SK-N-SH (cell line): ENCODE results near the gene FNTB. TPM values are rescaled to one million over a fixed set of nuclear protein-coding genes. Genes with fewer than 3 reads are reported as not detected.

ENCODE experiments used
- CTCF ChIA-PET: fragments of 300-600, 350-600 bp; formaldehyde crosslinking; extraction: SDS; loops from one replicate; lab custom pipeline; 2021; lab: Yijun Ruan, JAX
- POLR2A ChIA-PET: fragments of 350-600 bp; sonication (Branson Sonifier 250); formaldehyde crosslinking; extraction: SDS; loops from one replicate; lab custom pipeline; 2020; ENCODE audit warnings: antibody characterized with exemption, inconsistent platforms; lab: Yijun Ruan, JAX
- DNase-seq: peaks from one replicate; pipeline ENCODE4 v3.0.0; 2012
- H2AFZ ChIP-seq: fragments of 200-600 bp; sonication (generic); 2 replicates; pipeline ENCODE4 v1.8.1; 2016; ENCODE audit warnings: antibody characterized with exemption, mild to moderate bottlenecking, low read depth
- H3F3A ChIP-seq: fragments of 200-600 bp; sonication (generic); replicated peaks from 2 replicates; pipeline ENCODE3; 2016; ENCODE audit warnings: antibody characterized with exemption, mild to moderate bottlenecking; ENCODE audit not compliant: insufficient read depth
- H3K27ac ChIP-seq, 2 experiments: fragments of 200-500 bp in 1 of 2; fragments of 200-600 bp in 1 of 2; sonication (Bioruptor generic) in 1 of 2; sonication (generic), shearing (Covaris generic) in 1 of 2; 2 replicates each; pipeline versions ENCODE4 v1.5.1 to v1.6.1; 2014 to 2016; ENCODE audit warnings: low read depth in 2 of 2, inconsistent platforms in 1 of 2, low read length in 1 of 2, mild to moderate bottlenecking in 1 of 2, mixed read lengths in 1 of 2
- H3K27me3 ChIP-seq: fragments of 200-600 bp; sonication (generic), shearing (Covaris generic); 2 replicates; pipeline ENCODE4 v1.6.1; 2016; ENCODE audit warnings: mixed run types; ENCODE audit not compliant: insufficient read depth
- H3K36me3 ChIP-seq, 2 experiments: fragments of 200-500 bp in 1 of 2; fragments of 200-600 bp in 1 of 2; sonication (Bioruptor generic) in 1 of 2; sonication (generic) in 1 of 2; replicated peaks in 1 of 2; 2 replicates each; pipeline versions ENCODE3 to v1.5.1; 2014 to 2016; ENCODE audit warnings: low read length in 1 of 2, mild to moderate bottlenecking in 1 of 2; ENCODE audit not compliant: insufficient read depth in 2 of 2, control insufficient read depth in 1 of 2
- H3K4me1 ChIP-seq, 2 experiments: fragments of 200-500 bp in 1 of 2; fragments of 200-600 bp in 1 of 2; sonication (Bioruptor generic) in 1 of 2; sonication (generic), shearing (Covaris generic) in 1 of 2; 2 replicates each; pipeline versions ENCODE4 v1.5.1 to v1.6.1; 2014 to 2016; ENCODE audit warnings: low read depth in 1 of 2, low read length in 1 of 2, mixed run types in 1 of 2; ENCODE audit not compliant: insufficient read depth in 2 of 2, control insufficient read depth in 1 of 2
- H3K4me2 ChIP-seq: fragments of 200-600 bp; sonication (generic), shearing (Covaris generic); 2 replicates; pipeline ENCODE4 v1.6.1; 2017; ENCODE audit warnings: mixed run types
- H3K4me3 ChIP-seq, 2 experiments: fragments of 200-500 bp in 1 of 2; fragments of 200-600 bp in 1 of 2; sonication (Bioruptor generic) in 1 of 2; sonication (generic), shearing (Covaris generic) in 1 of 2; 2 replicates each; pipeline versions ENCODE4 v1.5.1 to v1.8.1; 2014 to 2016; ENCODE audit warnings: low read depth in 2 of 2, inconsistent platforms in 1 of 2, low read length in 1 of 2, mild to moderate bottlenecking in 1 of 2, mixed read lengths in 1 of 2, moderate library complexity in 1 of 2
- H3K79me2 ChIP-seq: fragments of 200-600 bp; sonication (generic); 2 replicates; pipeline ENCODE4 v1.8.1; 2017; ENCODE audit warnings: mild to moderate bottlenecking; ENCODE audit not compliant: insufficient read depth
- H3K9ac ChIP-seq: fragments of 200-600 bp; sonication (generic); 2 replicates; pipeline ENCODE4 v1.6.1; 2017; ENCODE audit warnings: mixed run types
- H3K9me2 ChIP-seq: fragments of 200-600 bp; sonication (generic); 2 replicates; pipeline ENCODE4 v1.6.1; 2017; ENCODE audit warnings: mixed run types
- H3K9me3 ChIP-seq: fragments of 200-600 bp; sonication (generic); 2 replicates; pipeline ENCODE4 v1.6.1; 2017; ENCODE audit warnings: mixed run types, mild to moderate bottlenecking, moderate library complexity
- H4K20me1 ChIP-seq: fragments of 200-600 bp; sonication (generic); 2 replicates; pipeline ENCODE4 v1.6.1; 2017; ENCODE audit warnings: mild to moderate bottlenecking, mixed run types; ENCODE audit not compliant: insufficient read depth
- ELF1 ChIP-seq: IDR thresholded peaks from 2 replicates; pipeline ENCODE4 v1.4.0; 2012
- EP300 ChIP-seq, 2 experiments: IDR thresholded peaks; 2 replicates each; pipeline versions ENCODE4 v1.4.0 to v1.6.1; 2012; ENCODE audit warnings: borderline replicate concordance in 1 of 2, low read depth in 1 of 2, low read length in 1 of 2
- EZH2phosphoT487 ChIP-seq: fragments of 200-600 bp; sonication (generic); IDR thresholded peaks from 2 replicates; pipeline ENCODE4 v1.6.1; 2017; ENCODE audit warnings: low read depth, mixed run types, mild to moderate bottlenecking, antibody characterized with exemption, moderate library complexity, borderline replicate concordance
- FOXJ3 ChIP-seq: sonication (generic); formaldehyde crosslinking; IDR thresholded peaks from 2 replicates; pipeline ENCODE4 v1.5.1; 2020; ENCODE audit warnings: mild to moderate bottlenecking, missing genetic modification reagents
- FOXM1 ChIP-seq: IDR thresholded peaks from 2 replicates; pipeline ENCODE4 v1.4.0; 2012; ENCODE audit warnings: low read depth, mild to moderate bottlenecking
- GABPA ChIP-seq: IDR thresholded peaks from 2 replicates; pipeline ENCODE4 v1.4.0; 2012; ENCODE audit warnings: low read depth, mild to moderate bottlenecking
- GATA2 ChIP-seq: sonication (generic); formaldehyde crosslinking; IDR thresholded peaks from 2 replicates; pipeline ENCODE4 v1.5.0; 2020; ENCODE audit warnings: mild to moderate bottlenecking, missing genetic modification reagents
- JUND ChIP-seq: IDR thresholded peaks from 2 replicates; pipeline ENCODE4 v1.4.0; 2012
- MAX ChIP-seq: IDR thresholded peaks from 2 replicates; pipeline ENCODE4 v1.4.0; 2012; ENCODE audit warnings: low read depth
- MEF2A ChIP-seq: IDR thresholded peaks from 2 replicates; pipeline ENCODE4 v1.4.0; 2012; ENCODE audit warnings: low read depth, borderline replicate concordance
- MXI1 ChIP-seq: IDR thresholded peaks from 2 replicates; pipeline ENCODE4 v1.6.1; 2012; ENCODE audit warnings: mild to moderate bottlenecking, low read depth, low read length, improper control_type of control experiment
- NFIC ChIP-seq: IDR thresholded peaks from 2 replicates; pipeline ENCODE4 v1.4.0; 2012; ENCODE audit warnings: borderline replicate concordance
- RCOR1 ChIP-seq: fragments of 150-350 bp; IDR thresholded peaks from 2 replicates; pipeline ENCODE4 v1.6.1; 2017; ENCODE audit warnings: antibody characterized with exemption, low read length
- SIN3A ChIP-seq: IDR thresholded peaks from 2 replicates; pipeline ENCODE4 v1.6.1; 2012; ENCODE audit warnings: low read depth, mild to moderate bottlenecking, low read length, moderate library complexity, borderline replicate concordance
- TCF12 ChIP-seq: IDR thresholded peaks from 2 replicates; pipeline ENCODE4 v1.4.0; 2012
- USF2 ChIP-seq: fragments of 150-350 bp; IDR thresholded peaks from 2 replicates; pipeline ENCODE4 v1.6.1; 2017; ENCODE audit warnings: antibody characterized with exemption, low read length, low read depth, borderline replicate concordance
- WGBS: methylation state at CpG from one replicate; pipeline ENCODE4 v1.1.6; 2017; ENCODE audit warnings: low lambda C conversion rate; 5-methylcytosine and 5-hydroxymethylcytosine counted together
- polyA plus RNA-seq, 3 experiments: library from polyadenylated mRNA; depleted of rRNA; stranded (reverse); fragments of >200 nt; gene quantifications; 2 replicates each; pipeline ENCODE4 v1.2.3, GENCODE V29; 2012
- TF ChIP-seq, protein P1 (sequence below): fragments of 150-350 bp; IDR thresholded peaks from 2 replicates; pipeline ENCODE4 v1.6.1; 2016; ENCODE audit warnings: mild to moderate bottlenecking, low read depth, low read length
- TF ChIP-seq, protein P2 (sequence below): IDR thresholded peaks from 2 replicates; pipeline ENCODE4; 2012

Gene FNTB
- polyA plus RNA-seq, 1 of the 3 experiments (the other 2 are of a cell fraction), result 18.4 TPM

DNA sequence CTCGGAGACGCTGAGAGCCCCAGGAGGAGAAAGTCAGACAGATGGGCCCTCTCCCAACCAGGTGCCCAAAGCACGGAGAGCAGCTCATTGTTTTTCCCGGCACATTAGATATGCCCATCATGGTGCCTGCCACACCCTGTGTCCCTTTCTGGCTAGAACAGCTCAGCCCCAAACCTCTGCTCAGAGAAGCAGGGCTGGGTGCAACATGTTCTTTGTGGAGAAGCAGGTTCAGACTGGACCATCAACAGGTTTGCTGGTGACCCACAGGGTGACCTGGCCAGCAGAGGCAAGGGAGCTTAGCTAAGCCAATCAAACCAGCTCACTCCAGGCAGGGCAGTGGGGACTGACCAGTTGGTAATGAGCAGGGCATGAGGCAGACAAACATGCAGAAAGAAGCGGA is 28.0 kb upstream of the FNTB start:
- Histone ChIP-seq H3K4me2 (no peak overlapping the region), H3K9me2 (no peaks in the 10 kb centered on the region), H3K27me3 (no peaks in the 10 kb centered on the region), H3K27ac (no peak overlapping the region), H3K36me3 (no peaks in the 10 kb centered on the region), H3K9me3 (no peaks in the 10 kb centered on the region), H4K20me1 (no peaks in the 10 kb centered on the region), H3K4me3 (no peak overlapping the region), H3K4me1 (peaks cover 0 to 26% of the 10 kb centered on the region in 2 experiments; a peak in 2 of 4 replicates), H3F3A (no peaks in the 10 kb centered on the region), H2AFZ (no peak overlapping the region), H3K9ac (no peak overlapping the region), H3K79me2 (no peaks in the 10 kb centered on the region)
- TF ChIP-seq EP300 (IDR thresholded peaks at IDR 0.05; ENCODE audit: borderline replicate concordance in 1 of 2, low read depth in 1 of 2, low read length in 1 of 2) (no peak), TCF12 (no peak), NFIC (no peak), ELF1 (no peak), EZH2phosphoT487 (no peak), GABPA (no peak), MEF2A (no peak), JUND (no peak), MXI1 (no peak), RCOR1 (no peak), FOXJ3 (CRISPR knock-in tag) (no peak), FOXM1 (no peak), USF2 (no peak), SIN3A (no peak)
- TF ChIP-seq, protein P1, sequence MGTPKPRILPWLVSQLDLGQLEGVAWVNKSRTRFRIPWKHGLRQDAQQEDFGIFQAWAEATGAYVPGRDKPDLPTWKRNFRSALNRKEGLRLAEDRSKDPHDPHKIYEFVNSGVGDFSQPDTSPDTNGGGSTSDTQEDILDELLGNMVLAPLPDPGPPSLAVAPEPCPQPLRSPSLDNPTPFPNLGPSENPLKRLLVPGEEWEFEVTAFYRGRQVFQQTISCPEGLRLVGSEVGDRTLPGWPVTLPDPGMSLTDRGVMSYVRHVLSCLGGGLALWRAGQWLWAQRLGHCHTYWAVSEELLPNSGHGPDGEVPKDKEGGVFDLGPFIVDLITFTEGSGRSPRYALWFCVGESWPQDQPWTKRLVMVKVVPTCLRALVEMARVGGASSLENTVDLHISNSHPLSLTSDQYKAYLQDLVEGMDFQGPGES, result no peak
- TF ChIP-seq, protein P2, sequence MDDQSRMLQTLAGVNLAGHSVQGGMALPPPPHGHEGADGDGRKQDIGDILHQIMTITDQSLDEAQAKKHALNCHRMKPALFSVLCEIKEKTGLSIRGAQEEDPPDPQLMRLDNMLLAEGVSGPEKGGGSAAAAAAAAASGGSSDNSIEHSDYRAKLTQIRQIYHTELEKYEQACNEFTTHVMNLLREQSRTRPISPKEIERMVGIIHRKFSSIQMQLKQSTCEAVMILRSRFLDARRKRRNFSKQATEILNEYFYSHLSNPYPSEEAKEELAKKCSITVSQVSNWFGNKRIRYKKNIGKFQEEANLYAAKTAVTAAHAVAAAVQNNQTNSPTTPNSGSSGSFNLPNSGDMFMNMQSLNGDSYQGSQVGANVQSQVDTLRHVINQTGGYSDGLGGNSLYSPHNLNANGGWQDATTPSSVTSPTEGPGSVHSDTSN, result no peak
- POLR2A ChIA-PET, result no interaction called here
- WGBS, result 100% methylated on average over 2 of the region's 5 CpGs
- CTCF ChIA-PET, result interaction anchor here (1.2 to 4.0 kb wide), 3 partner anchors 26 to 67 kb away, joined by 3 to 14 read pairs (median 4); partner anchors contain the start of gene FNTB
- no peak for DNase-seq

GRCh38 chr14:64960762-64961276 is 25.9 kb upstream of the FNTB start:
- Histone ChIP-seq H3K9me3 (no peaks in the 10 kb centered on the region), H3K36me3 (no peaks in the 10 kb centered on the region), H3K4me3 (no peak overlapping the region), H3K9ac (no peak overlapping the region), H4K20me1 (no peaks in the 10 kb centered on the region), H3F3A (no peaks in the 10 kb centered on the region), H3K27me3 (no peaks in the 10 kb centered on the region), H3K9me2 (no peaks in the 10 kb centered on the region), H3K79me2 (no peaks in the 10 kb centered on the region), H3K4me2 (no peak overlapping the region), H2AFZ (no peak overlapping the region), H3K27ac (no peak overlapping the region), H3K4me1 (peaks cover 0 to 18% of the 10 kb centered on the region in 2 experiments; a peak in 1 of 4 replicates)
- 67% methylated on average over 3 of the region's 5 CpGs for WGBS
- POLR2A ChIA-PET, result interaction anchor here (0.6 kb wide), 1 partner anchor 20 kb away, joined by 3 read pairs; no protein-coding TSS in a partner anchor
- no peak for TF ChIP-seq MAX
- TF ChIP-seq GATA2, result peak; percentile 54; the same call in 1 of the 2 replicates
- no peak for TF ChIP-seq NFIC
- CTCF ChIA-PET, result interaction anchor here (0.8 to 4.0 kb wide), 10 partner anchors 8 to 142 kb away, joined by 3 to 14 read pairs (median 4); partner anchors contain the start of gene FNTB
- DNase-seq, result peak; percentile 47
